Measurements from ENCODE around the gene NFS1. TPM values are rescaled to one million over a fixed set of nuclear protein-coding genes. Genes with fewer than 3 reads are reported as not detected.
"Not testable (repeated sequence)": the region's sequence is repeated elsewhere in the genome, so short reads cannot be mapped to it uniquely, and the experiment has no call there.

NFS1 gene
- total and polyA plus RNA-seq, 4 donors: 26.2 to 38.1 (median 29.7) TPM

GRCh38 chr20:35719717-35720116 is 20.6 kb upstream of the NFS1 start:
- Histone ChIP-seq H3K4me1 (ENCODE audit: control insufficient read depth, insufficient read depth, low read length) (no peaks in the 10 kb centered on the region), H3K27ac (ENCODE audit: low read depth, low read length) (no peak overlapping the region), H3K27me3 (ENCODE audit: control insufficient read depth, insufficient read depth, low read length) (no peaks in the 10 kb centered on the region), H3K36me3 (ENCODE audit: control insufficient read depth, insufficient read depth, low read length) (peaks cover 88% of the 10 kb centered on the region), H3K4me3 (ENCODE audit: low read depth, low read length) (no peak overlapping the region), H3K9me3 (ENCODE audit: control insufficient read depth, insufficient read depth, low read length) (no peaks in the 10 kb centered on the region)
- WGBS (ENCODE audit: insufficient coverage): no CpG with 5 or more reads among the region's 8 CpGs
- no peak for DNase-seq (ENCODE audit: low read depth in 4 of 6, low spot score in 6 of 6)

GRCh38 chr20:35718972-35719635 is 20.0 kb upstream of the NFS1 start:
- no peaks in the 10 kb centered on the region for H3K27me3 ChIP-seq (ENCODE audit: control insufficient read depth, insufficient read depth, low read length)
- H3K27ac ChIP-seq (ENCODE audit: low read depth, low read length): no peak overlapping the region
- no peaks in the 10 kb centered on the region for H3K4me1 ChIP-seq (ENCODE audit: control insufficient read depth, insufficient read depth, low read length)
- no peak overlapping the region for H3K4me3 ChIP-seq (ENCODE audit: low read depth, low read length)
- no peak for DNase-seq (ENCODE audit: low read depth in 4 of 6, low spot score in 6 of 6)
- H3K9me3 ChIP-seq (ENCODE audit: control insufficient read depth, insufficient read depth, low read length): no peaks in the 10 kb centered on the region
- H3K36me3 ChIP-seq (ENCODE audit: control insufficient read depth, insufficient read depth, low read length): peaks cover 87% of the 10 kb centered on the region
- WGBS (ENCODE audit: insufficient coverage): 94% methylated on average over 6 of the region's 12 CpGs

- not testable (repeated sequence) for DNase-seq (ENCODE audit: low read depth in 4 of 6, low spot score in 6 of 6); H3K27me3 ChIP-seq (ENCODE audit: control insufficient read depth, insufficient read depth, low read length); H3K4me1 ChIP-seq (ENCODE audit: control insufficient read depth, insufficient read depth, low read length); H3K9me3 ChIP-seq (ENCODE audit: control insufficient read depth, insufficient read depth, low read length); H3K4me3 ChIP-seq (ENCODE audit: low read depth, low read length); H3K27ac ChIP-seq (ENCODE audit: low read depth, low read length)
- H3K36me3 ChIP-seq (ENCODE audit: control insufficient read depth, insufficient read depth, low read length): peaks cover 83% of the 10 kb centered on the region
- WGBS (ENCODE audit: insufficient coverage): 98% methylated on average over 4 of the region's 8 CpGs
Measured at GRCh38 chr20:35718321-35718720, 19.2 kb upstream of the NFS1 start.

- no peaks in the 10 kb centered on the region for H3K9me3 ChIP-seq (ENCODE audit: control insufficient read depth, insufficient read depth, low read length)
- H3K27ac ChIP-seq (ENCODE audit: low read depth, low read length): no peak overlapping the region
- H3K4me3 ChIP-seq (ENCODE audit: low read depth, low read length): no peak overlapping the region
- WGBS (ENCODE audit: insufficient coverage): no CpG with 5 or more reads among the region's 4 CpGs
- DNase-seq (ENCODE audit: low read depth in 4 of 6, low spot score in 6 of 6): no peak
- peaks cover 80% of the 10 kb centered on the region for H3K36me3 ChIP-seq (ENCODE audit: control insufficient read depth, insufficient read depth, low read length)
- no peaks in the 10 kb centered on the region for H3K27me3 ChIP-seq (ENCODE audit: control insufficient read depth, insufficient read depth, low read length)
- H3K4me1 ChIP-seq (ENCODE audit: control insufficient read depth, insufficient read depth, low read length): no peaks in the 10 kb centered on the region
Measured at GRCh38 chr20:35716330-35716729, 17.2 kb upstream of the NFS1 start.

- H3K4me1 ChIP-seq (ENCODE audit: control insufficient read depth, insufficient read depth, low read length): no peaks in the 10 kb centered on the region
Measured at GRCh38 chr20:35715652-35716051, 16.5 kb upstream of the NFS1 start.

GRCh38 chr20:35714127-35714526 is 15.0 kb upstream of the NFS1 start:
- H3K27me3 ChIP-seq (ENCODE audit: control insufficient read depth, insufficient read depth, low read length): no peaks in the 10 kb centered on the region
- no peak for DNase-seq (ENCODE audit: low read depth in 4 of 6, low spot score in 6 of 6)
- peaks cover 58% of the 10 kb centered on the region for H3K36me3 ChIP-seq (ENCODE audit: control insufficient read depth, insufficient read depth, low read length)
- no peaks in the 10 kb centered on the region for H3K9me3 ChIP-seq (ENCODE audit: control insufficient read depth, insufficient read depth, low read length)
- H3K27ac ChIP-seq (ENCODE audit: low read depth, low read length): no peak overlapping the region
- no peak overlapping the region for H3K4me3 ChIP-seq (ENCODE audit: low read depth, low read length)
- H3K4me1 ChIP-seq (ENCODE audit: control insufficient read depth, insufficient read depth, low read length): no peaks in the 10 kb centered on the region
- WGBS (ENCODE audit: insufficient coverage): 92% methylated on average over 2 of the region's 4 CpGs

More at GRCh38 chr20:35715652-35716051, 16.5 kb upstream of the NFS1 start:
- 100% methylated on average over 1 of the region's 2 CpGs for WGBS (ENCODE audit: insufficient coverage)
- H3K27ac ChIP-seq (ENCODE audit: low read depth, low read length): no peak overlapping the region
- no peak for DNase-seq (ENCODE audit: low read depth in 4 of 6, low spot score in 6 of 6)
- no peaks in the 10 kb centered on the region for H3K9me3 ChIP-seq (ENCODE audit: control insufficient read depth, insufficient read depth, low read length)
- H3K27me3 ChIP-seq (ENCODE audit: control insufficient read depth, insufficient read depth, low read length): no peaks in the 10 kb centered on the region
- no peak overlapping the region for H3K4me3 ChIP-seq (ENCODE audit: low read depth, low read length)
- H3K36me3 ChIP-seq (ENCODE audit: control insufficient read depth, insufficient read depth, low read length): peaks cover 73% of the 10 kb centered on the region

- WGBS (ENCODE audit: insufficient coverage): 90% methylated on average over 2 of the region's 9 CpGs
- H3K27ac ChIP-seq (ENCODE audit: low read depth, low read length); H3K4me3 ChIP-seq (ENCODE audit: low read depth, low read length); DNase-seq (ENCODE audit: low read depth in 4 of 6, low spot score in 6 of 6); H3K9me3 ChIP-seq (ENCODE audit: control insufficient read depth, insufficient read depth, low read length); H3K27me3 ChIP-seq (ENCODE audit: control insufficient read depth, insufficient read depth, low read length); H3K4me1 ChIP-seq (ENCODE audit: control insufficient read depth, insufficient read depth, low read length): not testable (repeated sequence)
- H3K36me3 ChIP-seq (ENCODE audit: control insufficient read depth, insufficient read depth, low read length): peaks cover 48% of the 10 kb centered on the region
Measured at GRCh38 chr20:35713120-35713519, 14.0 kb upstream of the NFS1 start.

GRCh38 chr20:35711588-35712209 is 12.5 kb upstream of the NFS1 start:
- no peak overlapping the region for H3K27ac ChIP-seq (ENCODE audit: low read depth, low read length)

GRCh38 chr20:35710884-35711587 is 11.9 kb upstream of the NFS1 start:
- WGBS (ENCODE audit: insufficient coverage): no CpG with 5 or more reads among the region's 6 CpGs
- H3K4me3 ChIP-seq (ENCODE audit: low read depth, low read length): no peak overlapping the region
- no peak for DNase-seq (ENCODE audit: low read depth in 4 of 6, low spot score in 6 of 6)
- H3K36me3 ChIP-seq (ENCODE audit: control insufficient read depth, insufficient read depth, low read length): peaks cover 38% of the 10 kb centered on the region
- H3K27me3 ChIP-seq (ENCODE audit: control insufficient read depth, insufficient read depth, low read length): no peaks in the 10 kb centered on the region
- H3K9me3 ChIP-seq (ENCODE audit: control insufficient read depth, insufficient read depth, low read length): no peaks in the 10 kb centered on the region
- no peak overlapping the region for H3K27ac ChIP-seq (ENCODE audit: low read depth, low read length)
- H3K4me1 ChIP-seq (ENCODE audit: control insufficient read depth, insufficient read depth, low read length): no peaks in the 10 kb centered on the region

More at GRCh38 chr20:35711588-35712209, 12.5 kb upstream of the NFS1 start:
- H3K27me3 ChIP-seq (ENCODE audit: control insufficient read depth, insufficient read depth, low read length): no peaks in the 10 kb centered on the region
- no peak overlapping the region for H3K4me3 ChIP-seq (ENCODE audit: low read depth, low read length)
- H3K36me3 ChIP-seq (ENCODE audit: control insufficient read depth, insufficient read depth, low read length): peaks cover 39% of the 10 kb centered on the region
- whole genome bisulfite sequencing (ENCODE audit: insufficient coverage): no CpG with 5 or more reads among the region's 6 CpGs
- no peak for DNase-seq (ENCODE audit: low read depth in 4 of 6, low spot score in 6 of 6)
- H3K9me3 ChIP-seq (ENCODE audit: control insufficient read depth, insufficient read depth, low read length): no peaks in the 10 kb centered on the region
- no peaks in the 10 kb centered on the region for H3K4me1 ChIP-seq (ENCODE audit: control insufficient read depth, insufficient read depth, low read length)

GRCh38 chr20:35710039-35710438 is 10.9 kb upstream of the NFS1 start:
- H3K4me1 ChIP-seq (ENCODE audit: control insufficient read depth, insufficient read depth, low read length): no peaks in the 10 kb centered on the region
- H3K36me3 ChIP-seq (ENCODE audit: control insufficient read depth, insufficient read depth, low read length): peaks cover 37% of the 10 kb centered on the region

More at GRCh38 chr20:35710039-35710438, 10.9 kb upstream of the NFS1 start:
- H3K9me3 ChIP-seq (ENCODE audit: control insufficient read depth, insufficient read depth, low read length): no peaks in the 10 kb centered on the region
- H3K27ac ChIP-seq (ENCODE audit: low read depth, low read length): no peak overlapping the region
- no peak overlapping the region for H3K4me3 ChIP-seq (ENCODE audit: low read depth, low read length)
- no peak for DNase-seq (ENCODE audit: low read depth in 4 of 6, low spot score in 6 of 6)
- H3K27me3 ChIP-seq (ENCODE audit: control insufficient read depth, insufficient read depth, low read length): no peaks in the 10 kb centered on the region
